Osteoblast (primary cell): ENCODE measurements around the gene RICTOR. TPM values are rescaled to one million over a fixed set of nuclear protein-coding genes. Genes with fewer than 3 reads are reported as not detected.
A peak's percentile ranks its signal among the peaks of the same experiment; 100 is the strongest.

Experiments
- DNase-seq: peaks from one replicate; pipeline ENCODE4 v3.0.0; 2011; ENCODE audit warnings: low spot score, mixed read lengths; ENCODE audit not compliant: insufficient read length; ENCODE audit errors: missing footprints
- H2AFZ ChIP-seq: 2 replicates; pipeline ENCODE4 v1.6.0; 2011; ENCODE audit warnings: mild to moderate bottlenecking, low read length
- H3K27ac ChIP-seq: 2 replicates; pipeline ENCODE4 v1.5.1; 2011; ENCODE audit warnings: mild to moderate bottlenecking, low read depth, low read length, moderate library complexity
- H3K27me3 ChIP-seq: 2 replicates; pipeline ENCODE4 v1.6.0; 2012; ENCODE audit warnings: mild to moderate bottlenecking, control low read depth, inconsistent platforms, low read length, moderate library complexity; ENCODE audit not compliant: insufficient read depth
- H3K36me3 ChIP-seq: 2 replicates; pipeline ENCODE4 v1.5.1; 2011; ENCODE audit warnings: mild to moderate bottlenecking, low read length, control low read depth, moderate library complexity; ENCODE audit not compliant: insufficient read depth
- H3K4me1 ChIP-seq: 2 replicates; pipeline ENCODE4 v1.5.1; 2011; ENCODE audit warnings: mild to moderate bottlenecking, low read length, control low read depth, moderate library complexity; ENCODE audit not compliant: insufficient read depth
- H3K4me2 ChIP-seq: 2 replicates; pipeline ENCODE4 v1.6.0; 2011; ENCODE audit warnings: mild to moderate bottlenecking, low read length; ENCODE audit not compliant: insufficient read depth
- H3K4me3 ChIP-seq: fragments of 200-600 bp; sonication (generic); 3 replicates; pipeline ENCODE4 v1.5.1; 2012; ENCODE audit warnings: mild to moderate bottlenecking, low read length, inconsistent platforms; ENCODE audit not compliant: insufficient read depth
- H3K79me2 ChIP-seq: 2 replicates; pipeline ENCODE4 v1.6.0; 2012; ENCODE audit warnings: mild to moderate bottlenecking, low read length, control low read depth, inconsistent platforms; ENCODE audit not compliant: insufficient read depth
- H3K9me3 ChIP-seq: 2 replicates; pipeline ENCODE4 v1.5.1; 2011; ENCODE audit warnings: low read depth, low read length, control low read depth
- H4K20me1 ChIP-seq: 2 replicates; pipeline ENCODE4 v1.6.0; 2012; ENCODE audit warnings: mild to moderate bottlenecking, low read length, control low read depth; ENCODE audit not compliant: insufficient read depth
- total RNA-seq: library from RNA; depleted of rRNA; stranded (reverse); fragments of >200 nt; gene quantifications from 2 replicates; pipeline ENCODE4 v1.2.3, GENCODE V29; 2012
- TF ChIP-seq, protein P1 (sequence below): IDR thresholded peaks from 2 replicates; pipeline ENCODE4 v1.5.1; 2011; ENCODE audit warnings: mild to moderate bottlenecking, low read depth, low read length, moderate library complexity; ENCODE audit errors: extremely low read depth

Gene RICTOR
- total RNA-seq, 1 donor: 46.7 TPM

GRCh38 chr5:39009280-39009679, 64.9 kb downstream of the RICTOR start:
- no peak overlapping the region for H3K27ac ChIP-seq
- H3K4me2 ChIP-seq: no peak overlapping the region
- peaks cover 16% of the 10 kb centered on the region for H3K4me1 ChIP-seq
- H3K79me2 ChIP-seq: peaks cover 23% of the 10 kb centered on the region
- no peak overlapping the region for H2AFZ ChIP-seq
- DNase-seq: no peak
- H3K27me3 ChIP-seq: no peaks in the 10 kb centered on the region
- no peak overlapping the region for H3K4me3 ChIP-seq
- no peaks in the 10 kb centered on the region for H4K20me1 ChIP-seq
- peaks cover 5% of the 10 kb centered on the region for H3K36me3 ChIP-seq
- H3K9me3 ChIP-seq: peaks cover 3% of the 10 kb centered on the region
- TF ChIP-seq, protein P1, sequence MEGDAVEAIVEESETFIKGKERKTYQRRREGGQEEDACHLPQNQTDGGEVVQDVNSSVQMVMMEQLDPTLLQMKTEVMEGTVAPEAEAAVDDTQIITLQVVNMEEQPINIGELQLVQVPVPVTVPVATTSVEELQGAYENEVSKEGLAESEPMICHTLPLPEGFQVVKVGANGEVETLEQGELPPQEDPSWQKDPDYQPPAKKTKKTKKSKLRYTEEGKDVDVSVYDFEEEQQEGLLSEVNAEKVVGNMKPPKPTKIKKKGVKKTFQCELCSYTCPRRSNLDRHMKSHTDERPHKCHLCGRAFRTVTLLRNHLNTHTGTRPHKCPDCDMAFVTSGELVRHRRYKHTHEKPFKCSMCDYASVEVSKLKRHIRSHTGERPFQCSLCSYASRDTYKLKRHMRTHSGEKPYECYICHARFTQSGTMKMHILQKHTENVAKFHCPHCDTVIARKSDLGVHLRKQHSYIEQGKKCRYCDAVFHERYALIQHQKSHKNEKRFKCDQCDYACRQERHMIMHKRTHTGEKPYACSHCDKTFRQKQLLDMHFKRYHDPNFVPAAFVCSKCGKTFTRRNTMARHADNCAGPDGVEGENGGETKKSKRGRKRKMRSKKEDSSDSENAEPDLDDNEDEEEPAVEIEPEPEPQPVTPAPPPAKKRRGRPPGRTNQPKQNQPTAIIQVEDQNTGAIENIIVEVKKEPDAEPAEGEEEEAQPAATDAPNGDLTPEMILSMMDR: no peak

GRCh38 chr5:39006650-39007049, 67.5 kb downstream of the RICTOR start:
- TF ChIP-seq, protein P1: no peak
- H3K4me2 ChIP-seq: no peak overlapping the region
- peaks cover 11% of the 10 kb centered on the region for H3K79me2 ChIP-seq

DNA sequence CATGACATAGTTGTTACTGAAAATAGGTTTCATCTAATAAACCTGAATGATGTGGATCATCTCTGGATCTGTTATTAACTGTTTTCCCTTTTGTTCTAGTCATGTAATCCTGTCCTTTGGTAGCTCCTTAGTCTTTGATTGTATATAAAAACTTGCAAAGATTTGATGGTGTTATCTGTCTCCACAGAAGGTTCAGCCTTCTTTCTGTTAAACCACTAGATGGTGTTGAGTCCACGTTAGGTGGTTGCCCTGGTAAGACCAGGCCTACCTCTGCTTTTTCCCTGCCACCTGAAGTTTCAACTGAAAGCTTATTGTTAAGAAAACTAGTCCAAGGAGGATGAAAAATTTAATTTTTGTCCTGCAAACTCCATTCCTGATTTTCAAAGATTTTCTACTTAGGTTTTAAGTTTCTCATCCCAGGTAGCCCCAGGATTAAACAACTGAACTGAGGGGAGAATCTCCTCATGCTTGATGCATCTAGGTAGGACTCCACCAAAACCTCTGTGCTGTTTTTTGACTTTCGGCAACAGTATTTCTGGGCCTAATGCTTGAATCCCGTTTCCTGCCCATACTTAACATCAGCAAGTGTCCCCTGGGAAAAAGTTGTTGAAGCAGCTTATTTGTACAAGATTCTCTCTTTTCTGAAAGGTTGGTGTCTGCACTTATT, 68.5 kb downstream of the RICTOR start:
- Histone ChIP-seq H3K4me1 (peaks cover 10% of the 10 kb centered on the region), H3K9me3 (no peaks in the 10 kb centered on the region), H3K36me3 (peaks cover 5% of the 10 kb centered on the region), H2AFZ (no peak overlapping the region), H4K20me1 (no peaks in the 10 kb centered on the region), H3K27me3 (no peaks in the 10 kb centered on the region), H3K27ac (no peak overlapping the region), H3K79me2 (peaks cover 15% of the 10 kb centered on the region), H3K4me3 (no peak overlapping the region), H3K4me2 (no peak overlapping the region)
- TF ChIP-seq, protein P1: peak; percentile 42
- no peak for DNase-seq

More at GRCh38 chr5:39006650-39007049, 67.5 kb downstream of the RICTOR start:
- Histone ChIP-seq H3K4me3 (no peak overlapping the region), H3K36me3 (peaks cover 5% of the 10 kb centered on the region), H4K20me1 (no peaks in the 10 kb centered on the region), H3K4me1 (peaks cover 10% of the 10 kb centered on the region), H3K27me3 (no peaks in the 10 kb centered on the region), H2AFZ (no peak overlapping the region), H3K9me3 (peaks cover 3% of the 10 kb centered on the region), H3K27ac (no peak overlapping the region)
- no peak for DNase-seq

GRCh38 chr5:39001683-39002082, 72.5 kb downstream of the RICTOR start:
- Histone ChIP-seq H3K9me3 (no peaks in the 10 kb centered on the region), H3K36me3 (no peaks in the 10 kb centered on the region), H2AFZ (no peak overlapping the region), H3K27me3 (no peaks in the 10 kb centered on the region), H4K20me1 (no peaks in the 10 kb centered on the region), H3K27ac (no peak overlapping the region), H3K4me3 (no peak overlapping the region), H3K4me2 (no peak overlapping the region), H3K4me1 (no peaks in the 10 kb centered on the region), H3K79me2 (peaks cover 17% of the 10 kb centered on the region)
- TF ChIP-seq, protein P1: no peak
- no peak for DNase-seq
